Smooth muscle cell (in vitro differentiated cells): ENCODE results near the gene LPCAT2. TPM values are rescaled to one million over a fixed set of nuclear protein-coding genes. Genes with fewer than 3 reads are reported as not detected.

Experiments
- DNase-seq: peaks from one replicate; lab custom pipeline; 2025; ENCODE audit not compliant: unreplicated experiment; lab: John Stamatoyannopoulos, UW
- H2AFZ ChIP-seq: fragments of 200-600 bp; sonication (generic); 2 replicates; pipeline ENCODE4 v1.6.0; 2016; ENCODE audit warnings: antibody characterized with exemption, low read depth, mild to moderate bottlenecking
- H3F3A ChIP-seq: fragments of 200-600 bp; sonication (generic); 2 replicates; pipeline ENCODE4 v1.6.0; 2017; ENCODE audit warnings: antibody characterized with exemption, low read depth
- H3K27ac ChIP-seq: fragments of 200-600 bp; sonication (generic); 2 replicates; pipeline ENCODE4 v1.5.1; 2016; ENCODE audit warnings: low read depth, mild to moderate bottlenecking
- H3K27me3 ChIP-seq: fragments of 200-600 bp; sonication (generic); 2 replicates; pipeline ENCODE4 v1.6.1; 2016; ENCODE audit warnings: low read depth, mild to moderate bottlenecking
- H3K36me3 ChIP-seq: fragments of 200-600 bp; sonication (generic); 2 replicates; pipeline ENCODE4 v1.5.1; 2016; ENCODE audit warnings: low read depth
- H3K4me1 ChIP-seq: fragments of 200-600 bp; sonication (generic); 2 replicates; pipeline ENCODE4 v1.5.1; 2016; ENCODE audit warnings: low read depth
- H3K4me2 ChIP-seq: fragments of 200-600 bp; sonication (generic); 2 replicates; pipeline ENCODE4 v1.6.0; 2016; ENCODE audit warnings: mild to moderate bottlenecking
- H3K4me3 ChIP-seq: fragments of 200-600 bp; sonication (generic); 2 replicates; pipeline ENCODE4 v1.5.1; 2016; ENCODE audit warnings: mild to moderate bottlenecking
- H3K79me2 ChIP-seq: fragments of 200-600 bp; sonication (generic); 2 replicates; pipeline ENCODE4 v1.6.0; 2016; ENCODE audit warnings: low read depth, mild to moderate bottlenecking
- H3K9ac ChIP-seq: fragments of 200-600 bp; sonication (generic); 2 replicates; pipeline ENCODE4 v1.6.0; 2016; ENCODE audit warnings: low read depth
- H3K9me3 ChIP-seq: fragments of 200-600 bp; sonication (generic); replicated peaks from 2 replicates; pipeline ENCODE4 v1.5.1; 2016; ENCODE audit warnings: low read depth
- H4K20me1 ChIP-seq: fragments of 200-600 bp; sonication (generic); 2 replicates; pipeline ENCODE4 v1.6.0; 2016; ENCODE audit warnings: low read depth
- CTCF ChIP-seq: fragments of 200-600 bp; sonication (generic); IDR thresholded peaks from 2 replicates; pipeline ENCODE4 v1.5.1; 2017; ENCODE audit warnings: borderline replicate concordance, mild to moderate bottlenecking, antibody characterized with exemption; ENCODE audit not compliant: insufficient read depth, poor library complexity, severe bottlenecking
- WGBS: methylation state at CpG from one replicate; pipeline ENCODE4 v1.1.7; 2016; ENCODE audit warnings: low lambda C conversion rate; 5-methylcytosine and 5-hydroxymethylcytosine counted together
- polyA plus RNA-seq: library from polyadenylated mRNA; unstranded; fragments of >200 nt; fragmentation: Nextera tagmentation; extraction: Ambion mirVana; gene quantifications from 2 replicates; pipeline ENCODE4 v1.2.1, GENCODE V29; 2016
- total RNA-seq: library from RNA; depleted of rRNA; stranded (reverse); fragments of >200 nt; gene quantifications from 2 replicates; pipeline ENCODE4 v1.2.3, GENCODE V29; 2014

LPCAT2 gene
- total and polyA plus RNA-seq, 2 experiments from 2014 or later = 12.3 to 55.6 TPM

- H3K4me1 ChIP-seq = no peaks in the 10 kb centered on the region
- no peak for TF ChIP-seq CTCF
- H3K27ac ChIP-seq = no peak overlapping the region
These were observed 61.3 kb downstream of the LPCAT2 start for GRCh38 chr16:55570159-55570558.

GRCh38 chr16:55571191-55571897 is 62.5 kb downstream of the LPCAT2 start:
- Histone ChIP-seq H3K4me2 (no peak overlapping the region), H3K9ac (no peak overlapping the region), H3K79me2 (no peaks in the 10 kb centered on the region), H3K4me3 (no peak overlapping the region), H3K9me3 (no peaks in the 10 kb centered on the region), H3K27me3 (no peaks in the 10 kb centered on the region), H3K4me1 (no peaks in the 10 kb centered on the region), H3K36me3 (peaks cover 4% of the 10 kb centered on the region), H3K27ac (no peak overlapping the region), H3F3A (no peaks in the 10 kb centered on the region), H4K20me1 (no peaks in the 10 kb centered on the region), H2AFZ (no peak overlapping the region)
- no peak for TF ChIP-seq CTCF
- no peak for DNase-seq
- 95% methylated on average over 1 of the region's 1 CpG for WGBS

More at GRCh38 chr16:55570159-55570558, 61.3 kb downstream of the LPCAT2 start:
- Histone ChIP-seq H3K79me2 (no peaks in the 10 kb centered on the region), H3K4me3 (no peak overlapping the region), H3F3A (no peaks in the 10 kb centered on the region), H4K20me1 (no peaks in the 10 kb centered on the region), H3K36me3 (no peaks in the 10 kb centered on the region), H2AFZ (no peak overlapping the region), H3K4me2 (no peak overlapping the region), H3K27me3 (no peaks in the 10 kb centered on the region), H3K9ac (no peak overlapping the region), H3K9me3 (no peaks in the 10 kb centered on the region)
- WGBS = 96% methylated on average over 5 of the region's 5 CpGs
- no peak for DNase-seq

GRCh38 chr16:55572439-55572838 is 63.6 kb downstream of the LPCAT2 start:
- no peak overlapping the region for H3K27ac ChIP-seq
- no peaks in the 10 kb centered on the region for H3K9me3 ChIP-seq
- no peak overlapping the region for H3K4me2 ChIP-seq
- no peaks in the 10 kb centered on the region for H3K79me2 ChIP-seq
- TF ChIP-seq CTCF = no peak
- no peaks in the 10 kb centered on the region for H4K20me1 ChIP-seq
- H3F3A ChIP-seq = no peaks in the 10 kb centered on the region
- DNase-seq = no peak
- H3K36me3 ChIP-seq = peaks cover 4% of the 10 kb centered on the region
- H3K4me1 ChIP-seq = no peaks in the 10 kb centered on the region
- H3K27me3 ChIP-seq = no peaks in the 10 kb centered on the region
- WGBS = over 99% methylated on average over 4 of the region's 4 CpGs
- H3K4me3 ChIP-seq = no peak overlapping the region
- H3K9ac ChIP-seq = no peak overlapping the region
- no peak overlapping the region for H2AFZ ChIP-seq

- Histone ChIP-seq H4K20me1 (no peaks in the 10 kb centered on the region), H3K36me3 (peaks cover 17% of the 10 kb centered on the region), H3K79me2 (no peaks in the 10 kb centered on the region), H3K9ac (no peak overlapping the region), H2AFZ (no peak overlapping the region), H3K4me2 (no peak overlapping the region), H3K9me3 (no peaks in the 10 kb centered on the region), H3K4me3 (no peak overlapping the region), H3F3A (no peaks in the 10 kb centered on the region), H3K27ac (no peak overlapping the region), H3K27me3 (no peaks in the 10 kb centered on the region), H3K4me1 (no peaks in the 10 kb centered on the region)
- no peak for DNase-seq
- no peak for TF ChIP-seq CTCF
- WGBS = 93% methylated on average over 2 of the region's 2 CpGs
These were observed 65.9 kb downstream of the LPCAT2 start for GRCh38 chr16:55574811-55575210.
